ENCODE results near the gene PARD3B.

The PARD3B gene

DNA sequence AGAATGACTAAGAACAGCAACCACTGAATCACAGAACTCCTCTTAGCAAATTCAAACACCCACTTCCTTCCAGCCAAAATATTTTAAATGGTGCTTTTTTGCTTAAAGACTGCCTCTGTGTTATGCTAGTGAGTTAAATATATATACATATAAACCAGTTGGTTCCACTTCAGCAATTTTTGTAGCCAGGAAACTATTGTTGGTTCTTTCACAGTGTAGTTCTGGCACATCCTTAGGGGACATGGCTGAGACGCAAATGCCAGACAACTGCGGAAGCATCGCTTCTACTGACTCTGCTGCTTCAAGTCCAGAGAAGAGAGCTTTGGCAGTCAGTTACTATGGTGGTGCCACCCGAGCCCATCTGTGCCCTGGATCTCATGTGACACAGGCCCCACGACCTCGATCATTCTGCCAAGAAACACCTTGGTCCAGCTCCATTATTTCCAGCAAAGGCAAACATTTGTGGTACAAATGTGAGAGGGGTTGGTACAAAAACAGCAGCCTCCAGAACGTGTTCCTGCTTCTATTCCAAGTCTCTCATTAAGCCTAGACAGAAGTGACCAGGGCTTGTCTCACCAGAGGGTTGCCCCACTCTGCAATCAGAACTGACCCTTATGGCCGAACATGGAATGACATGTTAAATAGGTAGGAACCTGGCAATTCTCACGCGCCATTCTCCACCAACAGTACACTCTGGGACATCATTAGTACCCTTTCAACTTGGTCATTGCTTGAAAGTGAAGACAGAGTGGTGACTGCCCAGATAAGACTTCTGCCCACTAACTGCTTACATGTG, 1019.3 kb downstream of the PARD3B start:
- H3K4me1 ChIP-seq = no peaks in the 10 kb centered on the region
- H3K36me3 ChIP-seq (replicated peaks) = no peaks in the 10 kb centered on the region
- peak in 1 of 2 experiments; percentile 9 for DNase-seq (ENCODE audit: low spot score in 2 of 2)
- in situ Hi-C loops (cut with MboI; ENCODE audit: low sequenced_read_pairs) = no loop called here
- no peak overlapping the region for H3K4me3 ChIP-seq
- H3K9me3 ChIP-seq = no peaks in the 10 kb centered on the region
- H3K27me3 ChIP-seq (ENCODE audit: low read depth) = peaks cover 2% of the 10 kb centered on the region

DNA sequence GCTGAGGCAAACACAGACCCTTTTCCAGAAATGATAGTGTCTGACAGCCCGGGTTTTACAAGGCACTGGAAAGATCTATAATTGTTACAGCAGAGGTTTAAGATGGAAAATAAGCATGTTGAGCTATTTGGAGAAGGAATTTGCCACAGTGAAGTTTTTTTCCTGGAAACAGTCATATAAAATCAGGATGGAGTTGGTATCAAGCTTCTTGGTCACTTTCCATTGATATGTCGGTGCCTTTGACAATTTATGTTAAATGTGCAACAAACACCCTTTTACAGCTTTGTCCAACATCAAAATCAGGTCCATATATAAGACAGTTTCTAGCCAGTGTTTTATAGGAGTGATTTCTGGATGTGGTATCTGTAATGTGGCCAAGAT, 1019.9 kb downstream of the PARD3B start:
- H3K4me1 ChIP-seq = no peaks in the 10 kb centered on the region
- H3K27me3 ChIP-seq (ENCODE audit: low read depth) = peaks cover 2% of the 10 kb centered on the region
- no peak overlapping the region for H3K4me3 ChIP-seq
- H3K9me3 ChIP-seq = no peaks in the 10 kb centered on the region
- in situ Hi-C loops (cut with MboI; ENCODE audit: low sequenced_read_pairs) = no loop called here
- H3K36me3 ChIP-seq (replicated peaks) = no peaks in the 10 kb centered on the region
- no peak for DNase-seq (ENCODE audit: low spot score in 2 of 2)

DNA sequence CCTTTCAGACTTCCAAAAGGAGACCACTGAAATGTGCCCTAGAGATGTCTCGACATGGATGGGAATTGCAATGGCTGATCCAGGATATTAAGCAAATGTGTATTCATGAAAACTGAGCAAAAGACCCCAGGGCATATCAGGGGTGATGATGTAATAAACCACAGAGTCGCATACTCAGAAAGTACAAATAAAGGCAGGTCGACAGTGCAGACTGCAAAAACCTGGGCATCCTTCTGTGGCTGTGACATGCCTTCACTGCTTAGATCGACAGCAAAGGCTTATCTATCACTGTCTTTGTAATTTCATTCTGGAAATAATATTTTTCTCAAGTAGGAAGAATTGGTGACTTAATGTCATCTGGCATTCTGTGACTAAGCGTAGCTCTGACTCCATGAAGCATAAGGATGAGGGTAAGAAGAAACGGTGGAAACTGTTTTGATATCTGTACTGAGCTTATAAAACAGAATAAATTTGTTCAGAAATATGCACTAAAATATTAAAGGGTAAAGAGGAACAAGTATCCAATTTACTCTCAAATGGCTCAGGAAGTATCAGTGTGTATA, 1021.4 kb downstream of the PARD3B start:
- H3K27me3 ChIP-seq (ENCODE audit: low read depth) = peaks cover 2% of the 10 kb centered on the region
- in situ Hi-C loops (cut with MboI; ENCODE audit: low sequenced_read_pairs) = no loop called here
- no peak overlapping the region for H3K4me3 ChIP-seq
- H3K9me3 ChIP-seq = no peaks in the 10 kb centered on the region
- no peaks in the 10 kb centered on the region for H3K4me1 ChIP-seq
- no peak for DNase-seq (ENCODE audit: low spot score in 2 of 2)
- H3K36me3 ChIP-seq (replicated peaks) = no peaks in the 10 kb centered on the region

DNA sequence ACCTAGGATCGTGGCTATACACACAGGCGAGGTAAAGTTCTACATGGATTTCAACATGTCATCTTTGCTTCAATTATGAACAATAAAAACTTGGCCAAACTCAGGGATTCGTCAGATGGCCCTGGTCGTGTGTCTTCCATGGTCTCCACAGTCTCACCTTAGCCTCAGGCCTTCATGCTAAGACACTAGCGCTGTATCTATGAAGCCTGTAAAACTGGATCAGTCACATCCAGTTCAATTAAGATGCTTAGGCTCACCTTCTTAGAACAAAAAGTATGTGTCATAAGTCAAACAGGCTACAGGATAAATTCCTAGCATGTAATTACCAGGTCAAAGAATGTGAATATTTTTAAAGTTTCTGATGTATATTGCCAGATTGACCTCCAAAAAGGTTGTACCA, 1023.3 kb downstream of the PARD3B start:
- DNase-seq (ENCODE audit: low spot score in 2 of 2) = no peak
- in situ Hi-C loops (cut with MboI; ENCODE audit: low sequenced_read_pairs) = no loop called here
- no peaks in the 10 kb centered on the region for H3K4me1 ChIP-seq
- no peaks in the 10 kb centered on the region for H3K9me3 ChIP-seq
- no peaks in the 10 kb centered on the region; the same call in 1 of the 2 replicates for H3K27me3 ChIP-seq (ENCODE audit: low read depth)
- no peaks in the 10 kb centered on the region for H3K36me3 ChIP-seq (replicated peaks)
- no peak overlapping the region for H3K4me3 ChIP-seq

DNA sequence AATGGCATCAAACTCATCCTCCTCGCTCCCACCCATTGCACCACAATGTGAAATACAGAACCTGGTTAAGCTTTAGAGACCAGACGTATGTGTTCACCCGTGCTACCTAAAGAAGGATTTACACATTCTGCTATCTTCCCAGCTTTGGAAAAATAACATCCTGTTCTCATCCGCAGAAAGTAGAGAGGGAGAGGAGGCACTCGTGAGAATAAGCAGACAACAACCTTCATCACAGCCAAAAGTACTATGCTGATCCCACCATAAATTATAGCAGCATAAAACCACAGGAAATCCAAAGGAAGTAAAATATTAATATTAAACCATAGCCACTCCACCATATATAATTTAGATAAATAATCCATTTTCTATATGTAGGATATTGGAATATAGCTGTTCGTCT, 1025.4 kb downstream of the PARD3B start:
- no peak for DNase-seq (ENCODE audit: low spot score in 2 of 2)
- no peaks in the 10 kb centered on the region; the same call in 1 of the 2 replicates for H3K27me3 ChIP-seq (ENCODE audit: low read depth)
- H3K9me3 ChIP-seq = no peaks in the 10 kb centered on the region
- no peaks in the 10 kb centered on the region for H3K36me3 ChIP-seq (replicated peaks)
- no peaks in the 10 kb centered on the region for H3K4me1 ChIP-seq
- in situ Hi-C loops (cut with MboI; ENCODE audit: low sequenced_read_pairs) = no loop called here
- no peak overlapping the region for H3K4me3 ChIP-seq

DNA sequence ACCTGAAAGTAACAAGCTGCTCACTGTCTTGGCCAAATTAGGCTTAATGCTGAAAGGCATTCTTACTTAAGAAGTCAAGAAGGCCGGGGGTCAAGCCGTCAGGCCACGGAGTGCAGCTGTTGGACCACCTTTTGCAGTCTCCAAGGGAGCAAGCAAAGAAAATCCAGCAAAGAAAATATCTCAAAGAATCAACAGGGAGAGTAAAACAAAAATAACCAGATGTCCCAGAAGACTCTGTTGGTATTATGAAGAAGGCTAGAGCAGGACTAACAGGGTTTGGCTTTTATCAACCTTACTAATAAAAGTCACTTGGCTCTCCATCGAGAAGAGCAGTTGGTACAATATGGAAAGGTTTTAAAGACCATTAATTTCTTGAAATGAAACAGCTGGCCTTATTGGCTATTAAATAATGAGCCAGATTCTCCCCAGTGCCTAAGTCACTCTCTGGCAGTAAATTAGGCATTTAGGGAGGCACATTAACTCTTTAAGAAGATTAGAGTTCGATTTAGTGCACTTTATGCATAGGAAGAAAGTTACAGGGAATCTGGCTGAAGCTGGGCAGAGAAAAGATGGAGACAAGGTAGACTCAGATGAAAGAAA, 1026.2 kb downstream of the PARD3B start:
- Histone ChIP-seq H3K27me3 (ENCODE audit: low read depth) (no peaks in the 10 kb centered on the region; the same call in 1 of the 2 replicates), H3K36me3 (replicated peaks) (no peaks in the 10 kb centered on the region), H3K4me1 (no peaks in the 10 kb centered on the region), H3K9me3 (no peaks in the 10 kb centered on the region), H3K4me3 (no peak overlapping the region)
- DNase-seq (ENCODE audit: low spot score in 2 of 2) = no peak
- in situ Hi-C loops (cut with MboI; ENCODE audit: low sequenced_read_pairs) = no loop called here

DNA sequence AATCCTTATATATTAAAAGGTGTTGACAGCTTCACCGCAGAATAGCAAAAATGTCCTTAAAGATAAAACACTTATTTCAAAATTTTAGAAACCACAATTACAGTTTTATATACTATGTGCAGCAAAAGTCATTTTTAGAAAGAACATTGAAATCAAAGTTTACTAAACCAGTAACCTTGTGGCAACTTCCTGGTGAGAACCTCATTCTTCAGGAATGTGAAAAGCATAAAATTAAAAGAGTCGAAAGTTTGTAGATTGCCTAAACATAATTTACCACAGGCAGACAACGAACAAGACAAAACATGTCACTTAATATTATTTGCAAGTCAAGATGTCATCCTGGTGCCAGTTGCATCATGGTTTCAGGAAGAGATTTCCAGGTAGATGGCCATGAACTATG, 1028.7 kb downstream of the PARD3B start:
- Histone ChIP-seq H3K36me3 (replicated peaks) (no peaks in the 10 kb centered on the region), H3K4me1 (no peaks in the 10 kb centered on the region), H3K27me3 (ENCODE audit: low read depth) (peaks cover 13% of the 10 kb centered on the region), H3K4me3 (no peak overlapping the region), H3K9me3 (peaks cover 4% of the 10 kb centered on the region; the same call in 1 of the 2 replicates)
- in situ Hi-C loops (cut with MboI; ENCODE audit: low sequenced_read_pairs) = no loop called here
- no peak for DNase-seq (ENCODE audit: low spot score in 2 of 2)

DNA sequence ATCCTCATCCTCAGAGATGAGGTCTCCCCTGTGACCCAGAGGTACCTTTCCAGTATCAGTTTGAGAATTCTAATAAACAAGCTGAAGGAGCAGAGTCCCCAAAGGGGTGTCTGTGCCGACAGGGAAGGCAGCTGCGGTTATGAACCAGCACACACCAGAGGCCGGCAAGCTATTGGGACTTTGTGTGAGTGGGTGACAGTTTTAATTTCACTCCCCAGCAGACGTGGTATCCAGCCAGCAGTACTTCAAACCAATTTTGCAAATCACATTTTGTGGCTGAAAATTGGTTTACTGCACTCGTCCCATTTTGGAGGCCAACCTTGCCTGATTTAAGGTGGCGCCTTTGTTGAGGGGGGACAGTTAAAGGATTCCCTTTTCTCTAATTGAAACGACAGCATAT, 1034.1 kb downstream of the PARD3B start:
- no peak for DNase-seq (ENCODE audit: low spot score in 2 of 2)
- Histone ChIP-seq H3K27me3 (ENCODE audit: low read depth) (peaks cover 15% of the 10 kb centered on the region), H3K9me3 (peaks cover 4% of the 10 kb centered on the region; the same call in 1 of the 2 replicates), H3K4me1 (no peaks in the 10 kb centered on the region), H3K4me3 (no peak overlapping the region), H3K36me3 (replicated peaks) (no peaks in the 10 kb centered on the region)
- in situ Hi-C loops (cut with MboI; ENCODE audit: low sequenced_read_pairs) = no loop called here

DNA sequence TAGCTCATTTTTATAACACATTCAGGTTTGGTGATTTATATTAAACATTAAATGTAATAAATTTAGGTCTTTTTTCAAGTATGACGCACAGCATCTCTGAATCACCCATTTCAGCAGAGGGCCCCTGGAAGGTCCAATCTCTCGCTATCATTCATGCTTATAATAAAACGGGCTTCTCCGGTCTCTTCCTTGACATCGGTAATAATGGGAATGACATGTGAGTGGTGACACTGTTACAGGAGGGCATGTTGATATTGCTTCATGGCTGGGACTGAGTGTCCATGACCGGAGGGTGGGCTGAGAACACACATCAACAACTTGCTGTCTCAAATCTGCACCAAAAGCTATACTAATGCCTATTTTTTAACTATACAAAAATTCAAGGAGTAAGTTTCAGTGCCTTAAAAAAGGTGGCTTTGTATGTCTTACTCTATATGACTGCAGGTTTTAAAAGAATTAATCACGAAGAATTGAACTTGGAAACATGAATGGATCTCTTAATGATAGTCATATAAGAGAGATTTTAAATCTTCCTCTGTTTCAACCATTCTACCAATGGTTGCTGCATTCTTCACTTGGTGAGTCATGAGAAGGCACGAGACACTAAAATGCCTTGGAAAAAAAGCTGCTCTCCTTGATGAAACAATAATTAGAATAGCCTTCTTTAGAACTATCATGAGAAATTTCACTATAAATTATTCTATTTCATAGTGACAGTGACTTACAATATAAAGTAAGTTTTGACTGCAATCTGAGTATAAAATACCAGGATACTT, 1035.1 kb downstream of the PARD3B start:
- no peaks in the 10 kb centered on the region for H3K4me1 ChIP-seq
- in situ Hi-C loops (cut with MboI; ENCODE audit: low sequenced_read_pairs) = no loop called here
- H3K36me3 ChIP-seq (replicated peaks) = no peaks in the 10 kb centered on the region
- no peak overlapping the region for H3K4me3 ChIP-seq
- peaks cover 4% of the 10 kb centered on the region; the same call in 1 of the 2 replicates for H3K9me3 ChIP-seq
- peaks cover 15% of the 10 kb centered on the region for H3K27me3 ChIP-seq (ENCODE audit: low read depth)
- no peak for DNase-seq (ENCODE audit: low spot score in 2 of 2)

DNA sequence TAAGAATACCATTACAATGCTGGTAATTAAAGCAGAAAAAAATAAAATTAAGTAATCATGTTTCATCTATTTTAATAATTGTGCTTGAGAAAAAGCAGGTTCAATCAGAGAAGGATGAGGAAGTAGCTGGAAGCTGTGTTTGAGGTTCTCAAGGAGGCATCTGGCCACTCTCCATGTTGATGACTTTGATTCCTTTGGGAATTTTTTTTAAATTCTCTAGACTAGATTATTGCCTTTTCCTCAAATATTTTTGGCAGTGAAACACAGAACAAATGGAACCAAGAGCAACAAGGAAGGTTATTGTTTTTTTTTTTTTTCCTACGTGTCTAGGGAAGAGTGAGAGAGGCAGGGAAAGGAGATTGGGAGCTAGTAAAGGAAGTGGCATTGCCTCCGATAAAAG, 1037.1 kb downstream of the PARD3B start:
- no peak overlapping the region for H3K4me3 ChIP-seq
- H3K36me3 ChIP-seq (replicated peaks) = no peaks in the 10 kb centered on the region
- H3K4me1 ChIP-seq = no peaks in the 10 kb centered on the region
- peaks cover 3% of the 10 kb centered on the region; the same call in 1 of the 2 replicates for H3K9me3 ChIP-seq
- in situ Hi-C loops (cut with MboI; ENCODE audit: low sequenced_read_pairs) = no loop called here
- H3K27me3 ChIP-seq (ENCODE audit: low read depth) = peaks cover 11% of the 10 kb centered on the region
- DNase-seq (ENCODE audit: low spot score in 2 of 2) = no peak

DNA sequence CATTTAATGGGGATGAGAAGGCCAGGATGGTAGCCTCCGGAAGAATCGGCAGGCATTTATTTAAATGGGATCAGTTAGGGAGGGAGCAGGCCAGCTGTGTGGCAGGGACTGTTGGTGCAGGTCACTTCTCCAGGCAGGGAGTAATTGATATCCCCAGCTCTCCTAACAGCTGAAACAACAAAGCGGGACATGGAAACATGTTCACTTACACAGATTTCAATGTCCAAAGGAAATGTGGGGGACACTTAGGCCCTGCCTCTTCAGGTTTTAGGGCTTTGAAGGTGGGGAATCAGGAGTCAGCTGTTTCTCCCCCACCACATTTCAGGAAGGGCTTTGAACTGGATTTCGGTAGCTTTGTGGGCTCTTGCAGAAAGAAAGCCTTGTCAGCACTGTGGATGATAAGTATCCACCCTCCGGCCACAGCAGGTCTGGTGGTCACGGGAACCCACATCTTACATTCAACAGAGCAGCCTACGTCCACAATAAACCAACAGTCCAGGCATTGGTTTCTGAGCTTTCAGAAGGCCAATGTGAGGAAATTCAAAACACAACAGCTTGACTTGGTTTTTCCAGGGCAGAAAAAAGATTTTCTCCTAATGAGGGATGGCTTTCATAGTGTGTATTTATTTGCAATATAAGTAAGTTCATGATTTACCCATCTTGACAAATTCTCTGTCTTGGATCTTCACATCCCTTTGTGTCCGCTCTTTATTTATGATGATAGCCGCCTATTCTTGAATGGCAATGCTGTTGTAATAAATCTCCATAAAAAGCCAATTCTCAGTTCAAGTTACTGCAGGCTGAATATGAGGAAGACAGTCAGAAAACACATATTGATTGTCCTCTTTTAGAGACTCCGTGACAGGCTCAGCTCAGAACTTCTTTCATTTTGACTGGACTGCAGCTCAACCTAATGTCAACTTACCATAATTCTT, 1040.4 kb downstream of the PARD3B start:
- Histone ChIP-seq H3K36me3 (replicated peaks) (no peaks in the 10 kb centered on the region), H3K4me3 (no peak overlapping the region), H3K27me3 (ENCODE audit: low read depth) (peaks cover 2% of the 10 kb centered on the region; the same call in 1 of the 2 replicates), H3K4me1 (no peaks in the 10 kb centered on the region), H3K9me3 (no peaks in the 10 kb centered on the region)
- DNase-seq (ENCODE audit: low spot score in 2 of 2) = no peak
- in situ Hi-C loops (cut with MboI; ENCODE audit: low sequenced_read_pairs) = no loop called here

DNA sequence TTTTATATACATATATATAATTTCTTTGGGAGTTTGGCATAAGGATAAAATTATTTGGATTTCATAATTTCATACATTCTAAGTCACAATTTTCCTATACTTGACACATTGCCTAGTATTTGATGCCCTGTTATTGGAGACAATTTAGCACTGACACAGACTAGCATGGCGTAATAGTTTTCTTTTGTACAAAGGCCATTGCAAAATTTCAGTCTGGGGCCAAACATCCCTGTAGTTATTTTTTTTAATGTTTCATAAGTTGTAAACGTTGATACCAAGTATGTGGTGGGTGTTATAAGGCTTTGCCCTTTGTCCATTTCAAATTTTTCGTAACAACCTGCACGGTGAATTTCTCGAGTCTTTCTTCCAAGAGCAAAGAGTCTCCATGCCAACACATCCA, 1041.4 kb downstream of the PARD3B start:
- H3K36me3 ChIP-seq (replicated peaks) = no peaks in the 10 kb centered on the region
- in situ Hi-C loops (cut with MboI; ENCODE audit: low sequenced_read_pairs) = no loop called here
- H3K4me3 ChIP-seq = no peak overlapping the region
- DNase-seq (ENCODE audit: low spot score in 2 of 2) = no peak
- peaks cover 2% of the 10 kb centered on the region; the same call in 1 of the 2 replicates for H3K27me3 ChIP-seq (ENCODE audit: low read depth)
- H3K9me3 ChIP-seq = no peaks in the 10 kb centered on the region
- no peaks in the 10 kb centered on the region for H3K4me1 ChIP-seq

DNA sequence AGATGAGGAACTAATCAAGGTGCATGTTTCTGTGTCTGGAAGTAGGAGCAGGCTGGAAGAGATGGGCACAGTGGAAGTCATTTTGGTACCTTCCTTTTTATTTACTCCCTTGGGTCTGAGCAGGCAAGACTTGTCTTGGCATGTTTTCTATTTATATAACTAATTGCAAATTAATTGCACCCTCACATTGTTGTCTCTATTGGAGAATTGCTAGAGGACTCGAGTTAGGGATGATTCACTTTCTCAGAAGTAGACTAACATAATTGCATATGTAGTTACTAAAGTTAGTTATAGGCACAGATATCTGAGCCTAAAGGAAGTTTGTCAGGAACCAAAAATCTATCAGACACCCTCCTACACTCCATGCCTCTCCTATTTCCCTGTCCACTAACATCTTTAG, 1044.2 kb downstream of the PARD3B start:
- Histone ChIP-seq H3K36me3 (replicated peaks) (no peaks in the 10 kb centered on the region), H3K9me3 (no peaks in the 10 kb centered on the region), H3K4me1 (no peaks in the 10 kb centered on the region), H3K27me3 (ENCODE audit: low read depth) (no peaks in the 10 kb centered on the region), H3K4me3 (no peak overlapping the region)
- DNase-seq (ENCODE audit: low spot score in 2 of 2) = no peak
- in situ Hi-C loops (cut with MboI; ENCODE audit: low sequenced_read_pairs) = no loop called here

Data from HAP-1 (cell line).